T-cell (primary cell): Measurements from ENCODE around the gene NELL1. TPM values are rescaled to one million over a fixed set of nuclear protein-coding genes. Genes with fewer than 3 reads are reported as not detected.

Experiments
- ATAC-seq, 4 experiments: fragments of 200-7000 bp in 3 of 4; fragments of 150-1000 bp in 1 of 4; cut with Tn5 transposase; replicated peaks in 1 of 4; 1 replicate in 3 of 4; 2 replicates in 1 of 4; pipeline ENCODE4 v1.10.0; 2021; ENCODE audit warnings: moderate library complexity in 3 of 4, mild to moderate bottlenecking in 2 of 4, moderate number of reproducible peaks in 1 of 4
- CTCF ChIA-PET, 2 donors: fragments of 300-600 bp; sonication (Branson Sonifier 250); formaldehyde crosslinking; loops; one replicate each; lab custom pipeline; 2022; ENCODE audit warnings: antibody characterized with exemption in 2 of 2; lab: Charles Lee
- POLR2A ChIA-PET, 2 donors: fragments of 300-600 bp; sonication (Branson Sonifier 250); formaldehyde crosslinking; loops; one replicate each; lab custom pipeline; 2022; ENCODE audit warnings: antibody characterized with exemption in 2 of 2; lab: Charles Lee
- DNase-seq, 35 experiments: peaks; one replicate each; pipeline versions ENCODE4 v3.0.0 to v3.0.0-alpha.2; 2013 to 2023
- H3K27ac ChIP-seq: one replicate; pipeline ENCODE4 v1.5.1; 2013; ENCODE audit warnings: low read length
- H3K27me3 ChIP-seq, 2 experiments: replicated peaks in 1 of 2; 1 replicate in 1 of 2; 2 replicates in 1 of 2; pipeline versions ENCODE4 v1.6.1 to v1.7.0; 2013; ENCODE audit warnings: low read length in 1 of 2, mixed read lengths in 1 of 2; ENCODE audit not compliant: control insufficient read depth in 2 of 2, insufficient read depth in 2 of 2; ENCODE audit errors: extremely low read depth in 1 of 2
- H3K36me3 ChIP-seq, 2 donors: 1 replicate in 1 of 2; 2 replicates in 1 of 2; pipeline versions ENCODE4 v1.6.1 to v1.7.0; 2013; ENCODE audit warnings: low read length in 1 of 2; ENCODE audit not compliant: control insufficient read depth in 2 of 2, insufficient read depth in 1 of 2; ENCODE audit errors: extremely low read depth in 1 of 2
- H3K4me1 ChIP-seq, 2 experiments: 1 replicate in 1 of 2; 2 replicates in 1 of 2; pipeline versions ENCODE4 v1.6.1 to v1.7.0; 2013; ENCODE audit warnings: low read length in 2 of 2, mixed read lengths in 1 of 2; ENCODE audit not compliant: insufficient read depth in 2 of 2, control insufficient read depth in 1 of 2; ENCODE audit errors: extremely low read depth in 1 of 2
- H3K4me3 ChIP-seq, 2 donors: 1 replicate in 1 of 2; 2 replicates in 1 of 2; pipeline versions ENCODE4 v1.5.1 to v1.7.0; 2013; ENCODE audit warnings: mild to moderate bottlenecking in 2 of 2, low read length in 1 of 2, moderate library complexity in 1 of 2; ENCODE audit not compliant: control insufficient read depth in 1 of 2; ENCODE audit errors: extremely low read depth in 1 of 2
- H3K9me3 ChIP-seq: 2 replicates; pipeline ENCODE4 v1.7.0; 2013
- H3K27ac Mint-ChIP-seq, 2 donors: one replicate each; pipeline ENCODE4 v1.8.0; 2020 to 2021; ENCODE audit warnings: mild to moderate bottlenecking in 2 of 2, mixed read lengths in 2 of 2
- H3K27me3 Mint-ChIP-seq, 2 donors: one replicate each; pipeline ENCODE4 v1.8.0; 2021 to 2022; ENCODE audit warnings: mixed read lengths in 2 of 2
- H3K36me3 Mint-ChIP-seq: one replicate; pipeline ENCODE4 v1.8.0; 2021; ENCODE audit warnings: mixed read lengths
- H3K4me1 Mint-ChIP-seq, 3 donors: one replicate each; pipeline ENCODE4 v1.8.0; 2020 to 2022; ENCODE audit warnings: mixed read lengths in 3 of 3, mild to moderate bottlenecking in 1 of 3
- H3K4me3 Mint-ChIP-seq, 3 donors: one replicate each; pipeline ENCODE4 v1.8.0; 2020 to 2022; ENCODE audit warnings: mild to moderate bottlenecking in 3 of 3, mixed read lengths in 3 of 3, moderate library complexity in 3 of 3
- H3K9me3 Mint-ChIP-seq, 3 donors: one replicate each; pipeline ENCODE4 v1.8.0; 2020 to 2022; ENCODE audit warnings: mixed read lengths in 3 of 3
- WGBS: methylation state at CpG from one replicate; pipeline ENCODE4 v1.1.5; 2013; ENCODE audit warnings: missing lambda C conversion rate; ENCODE audit not compliant: insufficient coverage; 5-methylcytosine and 5-hydroxymethylcytosine counted together
- total RNA-seq, 35 experiments: library from RNA in 6 of 35; stranded (reverse) in 6 of 35; fragments of 120-200 nt in 1 of 35; gene quantifications; one replicate each; pipeline versions ENCODE4 v1.2.1 to v1.2.4 and lab custom pipeline; 2013 to 2026

NELL1 gene
- total RNA-seq, 5 donors from 2014 or later (not counting 1 experiment from before 2014, with no cell fraction given): not detected

- H3K27me3 ChIP-seq: no peaks in the 10 kb centered on the region
- CTCF ChIA-PET: no interaction called here
- no peaks in the 10 kb centered on the region for H3K9me3 ChIP-seq
- no CpG with 5 or more reads among the region's 1 CpG for WGBS
- POLR2A ChIA-PET: no interaction called here
- no peak overlapping the region for H3K27ac ChIP-seq
- no peaks in the 10 kb centered on the region for H3K27me3 Mint-ChIP-seq
- ATAC-seq (no peak), DNase-seq (no peak)
- H3K4me3 Mint-ChIP-seq: no peak overlapping the region
- peaks cover 0 to 10% (median 4%) of the 10 kb centered on the region in 3 donors for H3K9me3 Mint-ChIP-seq
- no peak overlapping the region for H3K4me3 ChIP-seq
- H3K4me1 Mint-ChIP-seq: no peaks in the 10 kb centered on the region
- no peak overlapping the region for H3K27ac Mint-ChIP-seq
- no peaks in the 10 kb centered on the region for H3K4me1 ChIP-seq
- H3K36me3 ChIP-seq: no peaks in the 10 kb centered on the region
- no peaks in the 10 kb centered on the region for H3K36me3 Mint-ChIP-seq
Observed at GRCh38 chr11:21582791-21583190, 913.4 kb downstream of the NELL1 start.

- POLR2A ChIA-PET: no interaction called here
- 43% methylated on average over 2 of the region's 2 CpGs for WGBS
Observed at GRCh38 chr11:21588754-21589153, 919.4 kb downstream of the NELL1 start.

DNA sequence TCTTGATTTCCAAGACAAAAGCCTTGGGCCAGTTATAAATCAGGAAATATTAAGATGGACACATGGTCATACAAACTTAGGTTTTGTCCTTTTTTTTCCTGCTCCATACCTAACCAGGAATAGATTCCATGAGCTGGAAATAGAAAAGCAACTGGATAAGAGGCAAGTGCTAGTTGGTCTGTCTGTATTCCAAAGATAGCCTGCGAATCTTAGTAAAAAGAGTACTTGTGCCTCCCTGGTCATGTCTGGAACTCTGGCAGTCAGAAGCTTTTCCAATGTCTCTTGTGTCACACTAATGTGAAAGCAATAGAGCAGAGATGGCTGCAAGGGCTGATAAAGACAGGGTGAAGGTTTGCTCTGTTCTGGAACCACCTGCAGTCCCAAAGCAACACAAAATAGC is 933.3 kb downstream of the NELL1 start:
- ChIA-PET CTCF (no interaction called here), POLR2A (no interaction called here)
- H3K36me3 ChIP-seq: no peaks in the 10 kb centered on the region
- DNase-seq (no peak), ATAC-seq (no peak)
- no peaks in the 10 kb centered on the region for H3K9me3 ChIP-seq
- Mint-ChIP-seq H3K36me3 (no peaks in the 10 kb centered on the region), H3K4me3 (no peak overlapping the region), H3K9me3 (peaks cover 3 to 21% (median 21%) of the 10 kb centered on the region in 3 donors), H3K27me3 (no peaks in the 10 kb centered on the region), H3K4me1 (no peaks in the 10 kb centered on the region), H3K27ac (no peak overlapping the region)
- H3K4me1 ChIP-seq: no peaks in the 10 kb centered on the region
- H3K4me3 ChIP-seq: no peak overlapping the region
- WGBS: 80% methylated on average over 1 of the region's 1 CpG
- H3K27me3 ChIP-seq: no peaks in the 10 kb centered on the region
- no peak overlapping the region for H3K27ac ChIP-seq

More at GRCh38 chr11:21588754-21589153, 919.4 kb downstream of the NELL1 start:
- Mint-ChIP-seq H3K27me3 (no peaks in the 10 kb centered on the region), H3K4me1 (no peaks in the 10 kb centered on the region), H3K4me3 (no peak overlapping the region), H3K27ac (no peak overlapping the region), H3K9me3 (peaks cover 7 to 13% (median 9%) of the 10 kb centered on the region in 3 donors), H3K36me3 (no peaks in the 10 kb centered on the region)
- CTCF ChIA-PET: no interaction called here
- H3K4me1 ChIP-seq: no peaks in the 10 kb centered on the region
- no peaks in the 10 kb centered on the region for H3K9me3 ChIP-seq
- ATAC-seq (no peak), DNase-seq (no peak)
- no peak overlapping the region for H3K4me3 ChIP-seq
- no peaks in the 10 kb centered on the region for H3K27me3 ChIP-seq
- no peak overlapping the region for H3K27ac ChIP-seq
- H3K36me3 ChIP-seq: no peaks in the 10 kb centered on the region

GRCh38 chr11:21603886-21604285 is 934.5 kb downstream of the NELL1 start:
- H3K4me3 Mint-ChIP-seq: no peak overlapping the region
- WGBS: 60% methylated on average over 1 of the region's 3 CpGs
- ChIA-PET CTCF (no interaction called here), POLR2A (no interaction called here)
- no peaks in the 10 kb centered on the region for H3K27me3 Mint-ChIP-seq
- no peaks in the 10 kb centered on the region for H3K4me1 ChIP-seq
- H3K27ac ChIP-seq: no peak overlapping the region
- no peaks in the 10 kb centered on the region for H3K27me3 ChIP-seq
- H3K4me1 Mint-ChIP-seq: no peaks in the 10 kb centered on the region
- ATAC-seq: no peak
- no peaks in the 10 kb centered on the region for H3K36me3 Mint-ChIP-seq
- DNase-seq: no peak
- H3K36me3 ChIP-seq: no peaks in the 10 kb centered on the region
- no peaks in the 10 kb centered on the region for H3K9me3 ChIP-seq
- peaks cover 3 to 19% (median 18%) of the 10 kb centered on the region in 3 donors for H3K9me3 Mint-ChIP-seq
- no peak overlapping the region for H3K4me3 ChIP-seq
- no peak overlapping the region for H3K27ac Mint-ChIP-seq

GRCh38 chr11:21604564-21604963 is 935.2 kb downstream of the NELL1 start:
- ChIA-PET CTCF (no interaction called here), POLR2A (no interaction called here)
- no peak overlapping the region for H3K27ac Mint-ChIP-seq
- H3K4me3 Mint-ChIP-seq: no peak overlapping the region
- Histone ChIP-seq H3K27me3 (no peaks in the 10 kb centered on the region), H3K9me3 (no peaks in the 10 kb centered on the region), H3K36me3 (no peaks in the 10 kb centered on the region), H3K27ac (no peak overlapping the region), H3K4me1 (no peaks in the 10 kb centered on the region), H3K4me3 (no peak overlapping the region)
- H3K9me3 Mint-ChIP-seq: peaks cover 3 to 19% (median 18%) of the 10 kb centered on the region in 3 donors
- DNase-seq: no peak
- H3K4me1 Mint-ChIP-seq: no peaks in the 10 kb centered on the region
- WGBS: no CpG with 5 or more reads among the region's 3 CpGs
- no peaks in the 10 kb centered on the region for H3K27me3 Mint-ChIP-seq
- H3K36me3 Mint-ChIP-seq: no peaks in the 10 kb centered on the region
- ATAC-seq: no peak

GRCh38 chr11:21612326-21612725 is 942.9 kb downstream of the NELL1 start:
- no peak for DNase-seq
- H3K4me1 ChIP-seq: no peaks in the 10 kb centered on the region
- POLR2A ChIA-PET: no interaction called here
- H3K36me3 ChIP-seq: no peaks in the 10 kb centered on the region
- CTCF ChIA-PET: interaction anchor here in 1 of 2 donors (0.6 kb wide), 1 partner anchor 38 kb away, joined by 3 read pairs; no protein-coding TSS in a partner anchor
- no peak for ATAC-seq
- no peak overlapping the region for H3K27ac ChIP-seq
- Mint-ChIP-seq H3K4me1 (no peaks in the 10 kb centered on the region), H3K27me3 (no peaks in the 10 kb centered on the region), H3K27ac (no peak overlapping the region), H3K4me3 (no peak overlapping the region), H3K36me3 (no peaks in the 10 kb centered on the region), H3K9me3 (peaks cover 0 to 14% (median 3%) of the 10 kb centered on the region in 3 donors)
- no peaks in the 10 kb centered on the region for H3K27me3 ChIP-seq
- H3K4me3 ChIP-seq: no peak overlapping the region
- H3K9me3 ChIP-seq: no peaks in the 10 kb centered on the region
- WGBS: no CpG with 5 or more reads among the region's 3 CpGs

GRCh38 chr11:21614961-21615360 is 945.6 kb downstream of the NELL1 start:
- no peaks in the 10 kb centered on the region for H3K36me3 Mint-ChIP-seq
- Histone ChIP-seq H3K27ac (no peak overlapping the region), H3K9me3 (no peaks in the 10 kb centered on the region), H3K4me3 (no peak overlapping the region), H3K4me1 (no peaks in the 10 kb centered on the region), H3K36me3 (no peaks in the 10 kb centered on the region), H3K27me3 (no peaks in the 10 kb centered on the region)
- H3K9me3 Mint-ChIP-seq: peaks cover 3 to 14% (median 3%) of the 10 kb centered on the region in 3 donors
- H3K4me3 Mint-ChIP-seq: no peak overlapping the region
- no peak overlapping the region for H3K27ac Mint-ChIP-seq
- ChIA-PET CTCF (no interaction called here), POLR2A (no interaction called here)
- ATAC-seq (no peak), DNase-seq (no peak)
- no peaks in the 10 kb centered on the region for H3K4me1 Mint-ChIP-seq
- 80% methylated on average over 2 of the region's 5 CpGs for WGBS
- no peaks in the 10 kb centered on the region for H3K27me3 Mint-ChIP-seq
